Measurements from ENCODE around the gene SLC18B1. TPM values are rescaled to one million over a fixed set of nuclear protein-coding genes. Genes with fewer than 3 reads are reported as not detected.

SLC18B1 gene
- total and polyA plus RNA-seq, 2 of the 8 experiments (the other 6 are each of a cell fraction or from before 2014, with no cell fraction given), result 17.2 to 23.4 TPM

DNA sequence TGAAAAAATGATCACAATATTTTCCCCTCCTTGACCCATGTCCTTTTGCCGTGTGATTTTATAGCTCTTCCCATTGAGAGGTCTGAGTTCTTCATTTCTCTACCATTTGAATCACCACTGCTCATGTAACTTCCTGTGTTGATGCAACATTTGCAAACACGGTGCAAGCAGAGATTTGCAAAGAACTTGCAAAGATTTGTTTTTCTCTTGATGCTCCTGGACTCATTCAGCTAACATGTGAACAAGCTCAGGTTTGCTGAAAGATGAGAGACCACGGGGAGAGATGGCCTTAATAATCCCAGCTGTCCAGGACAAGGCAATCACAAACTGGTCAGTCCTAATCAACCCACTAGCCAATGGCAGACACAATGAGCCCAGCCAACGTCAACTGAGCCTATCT is 49.3 kb downstream of the SLC18B1 start:
- no peak overlapping the region for H3K18ac ChIP-seq (ENCODE audit: extremely low read depth, low read length)
- H2BK12ac ChIP-seq (ENCODE audit: low read depth, low read length), result no peak overlapping the region
- H4K20me1 ChIP-seq (replicated peaks in 1 of 2; ENCODE audit: control insufficient read depth in 1 of 2, insufficient read depth in 2 of 2, low read length in 2 of 2), result no peaks in the 10 kb centered on the region
- CTCF ChIA-PET (ENCODE audit: partially characterized antibody), result interaction anchor here (0.8 to 1.2 kb wide), 6 partner anchors 13 to 150 kb away, joined by 3 to 4 read pairs (median 4); no protein-coding TSS in a partner anchor
- no peak overlapping the region for H2BK15ac ChIP-seq (ENCODE audit: low read length)
- FAIRE-seq (no peak), DNase-seq (ENCODE audit: low read depth in 1 of 2, low spot score in 2 of 2) (no peak)
- no peaks in the 10 kb centered on the region for H3K23me2 ChIP-seq (ENCODE audit: low read depth, low read length)
- POLR2A ChIA-PET (ENCODE audit: partially characterized antibody), result interaction anchor here (0.6 kb wide), 1 partner anchor 49 kb away, joined by 3 read pairs; the partner anchor contains the start of gene SLC18B1
- no peak overlapping the region for H3K27ac ChIP-seq (ENCODE audit: low read depth, low read length)
- H3K36me3 ChIP-seq (ENCODE audit: control insufficient read depth in 2 of 4, insufficient read depth in 4 of 4, low read length in 3 of 4), result no peaks in the 10 kb centered on the region
- no peak overlapping the region for H2BK5ac ChIP-seq (ENCODE audit: low read depth, low read length)
- no peak overlapping the region for H4K5ac ChIP-seq (ENCODE audit: insufficient read length, low read depth, low read length)
- H3K79me2 ChIP-seq (ENCODE audit: control insufficient read depth in 1 of 2, insufficient read depth in 2 of 2, low read length in 2 of 2), result no peaks in the 10 kb centered on the region
- no peaks in the 10 kb centered on the region for H3K4me1 ChIP-seq (replicated peaks in 1 of 4; ENCODE audit: control insufficient read depth in 3 of 4, insufficient read depth in 4 of 4, low read length in 3 of 4)
- no peak overlapping the region for H3K4me3 ChIP-seq (ENCODE audit: extremely low read depth in 1 of 4, insufficient read depth in 2 of 4, low read depth in 3 of 4, low read length in 4 of 4)
- no peaks in the 10 kb centered on the region for H3K79me1 ChIP-seq (ENCODE audit: low read depth, low read length)
- WGBS, 2 experiments (ENCODE audit: extremely low coverage in 1 of 2, insufficient coverage in 1 of 2, insufficient read length in 1 of 2, insufficient replicate concordance in 2 of 2, low coverage in 1 of 2, low lambda C conversion rate in 2 of 2, missing lambda C conversion rate in 1 of 2), result 90% methylated on average over 4 of the region's 4 CpGs; no CpG with 5 or more reads in 1 of the 2 experiments
- H4K91ac ChIP-seq (replicated peaks; ENCODE audit: insufficient read length, low read length), result no peak overlapping the region
- H2BK120ac ChIP-seq (replicated peaks; ENCODE audit: low read depth, low read length), result no peak overlapping the region
- H3K56ac ChIP-seq (replicated peaks; ENCODE audit: insufficient read length, low read depth, low read length), result no peak overlapping the region
- no peak for TF ChIP-seq BCL11A (IDR thresholded peaks at IDR 0.05; ENCODE audit: low read depth in 2 of 2, low read length in 2 of 2)
- no peak for TF ChIP-seq RFX5 (IDR thresholded peaks at IDR 0.05; ENCODE audit: borderline replicate concordance, low read depth, low read length)
- no peak for TF ChIP-seq EZH2 (IDR thresholded peaks at IDR 0.05; ENCODE audit: low read depth, low read length, severe bottlenecking)
- no peak for TF ChIP-seq TBP (IDR thresholded peaks at IDR 0.05; ENCODE audit: low read depth, low read length)
- no peak for TF ChIP-seq SUZ12 (IDR thresholded peaks at IDR 0.05; ENCODE audit: low read length)
- no peak for TF ChIP-seq TCF12 (IDR thresholded peaks at IDR 0.05; ENCODE audit: low read depth, low read length)
- no peak overlapping the region for H3K4ac ChIP-seq (replicated peaks; ENCODE audit: insufficient read length, low read depth, low read length)
- H3K9ac ChIP-seq (replicated peaks in 1 of 4; ENCODE audit: extremely low read depth in 1 of 4, low read depth in 3 of 4, low read length in 3 of 4), result no peak overlapping the region
- no peak overlapping the region for H2AK5ac ChIP-seq (ENCODE audit: low read depth, low read length)
- H3K14ac ChIP-seq (ENCODE audit: insufficient read length), result no peak overlapping the region
- no peak overlapping the region for H2BK20ac ChIP-seq (ENCODE audit: low read length)
- no peak overlapping the region for H3K23ac ChIP-seq (ENCODE audit: insufficient read length)
- H3K27me3 ChIP-seq (replicated peaks in 1 of 4; ENCODE audit: control insufficient read depth in 3 of 4, extremely low read depth in 1 of 4, insufficient read depth in 3 of 4, low read length in 3 of 4), result no peaks in the 10 kb centered on the region
- H2AFZ ChIP-seq (ENCODE audit: low read length), result peak overlapping the region; percentile 19; the same call in 1 of the 2 replicates
- H3K4me2 ChIP-seq (ENCODE audit: insufficient read depth in 1 of 2, low read depth in 2 of 2, low read length in 2 of 2), result no peak overlapping the region
- H4K8ac ChIP-seq (ENCODE audit: extremely low read depth, insufficient read depth, low read length), result no peak overlapping the region
- no peaks in the 10 kb centered on the region; a peak in 1 of 4 replicates for H3K9me3 ChIP-seq (ENCODE audit: insufficient read depth in 2 of 2, low read depth in 1 of 2, low read length in 1 of 2)

Data from H1 (cell line).